ENCODE data around the gene CHMP1A.

The CHMP1A gene

DNA sequence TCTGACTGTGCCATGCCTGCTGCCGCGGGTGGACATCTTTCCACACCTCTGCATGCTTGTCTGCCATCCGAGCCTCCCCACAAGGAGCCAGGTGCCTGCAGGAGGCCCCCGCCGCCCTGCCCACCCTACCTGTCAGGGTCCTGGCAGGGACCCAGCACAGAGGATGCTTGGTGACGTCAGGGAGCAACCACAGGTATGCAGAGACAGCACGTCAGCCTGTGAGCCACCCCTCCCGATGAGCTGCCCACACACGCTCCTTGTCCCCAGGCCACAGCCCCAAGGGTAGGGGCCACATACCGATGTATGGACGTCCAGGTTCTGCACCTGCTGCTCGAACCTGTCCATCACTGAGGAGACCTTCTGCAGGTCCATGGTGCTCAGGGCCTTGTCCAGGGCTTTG lies 10.6 kb downstream of the CHMP1A start:
- H3K4me3 ChIP-seq (ENCODE audit: insufficient read length, low read depth), result no peak overlapping the region
- H3K9me3 ChIP-seq (ENCODE audit: insufficient read depth, low read length), result no peaks in the 10 kb centered on the region
- H3K36me3 ChIP-seq (ENCODE audit: insufficient read depth, insufficient read length, low read length), result peaks cover 50% of the 10 kb centered on the region
- no peaks in the 10 kb centered on the region for H3K27me3 ChIP-seq (ENCODE audit: insufficient read depth, insufficient read length)
- no peak for DNase-seq (ENCODE audit: low read depth, low spot score)
- TF ChIP-seq ZNF274 (IDR thresholded peaks at IDR 0.05; ENCODE audit: low read depth, low read length) (no peak), YY1 (IDR thresholded peaks at IDR 0.05; ENCODE audit: insufficient read depth, insufficient read length) (no peak), SUZ12 (IDR thresholded peaks at IDR 0.05; ENCODE audit: extremely low read depth, insufficient read depth, insufficient read length) (no peak)
- peaks cover 11% of the 10 kb centered on the region for H3K4me1 ChIP-seq (ENCODE audit: insufficient read depth, insufficient read length)
- H3K9ac ChIP-seq (ENCODE audit: insufficient read length, low read depth), result no peak overlapping the region

DNA sequence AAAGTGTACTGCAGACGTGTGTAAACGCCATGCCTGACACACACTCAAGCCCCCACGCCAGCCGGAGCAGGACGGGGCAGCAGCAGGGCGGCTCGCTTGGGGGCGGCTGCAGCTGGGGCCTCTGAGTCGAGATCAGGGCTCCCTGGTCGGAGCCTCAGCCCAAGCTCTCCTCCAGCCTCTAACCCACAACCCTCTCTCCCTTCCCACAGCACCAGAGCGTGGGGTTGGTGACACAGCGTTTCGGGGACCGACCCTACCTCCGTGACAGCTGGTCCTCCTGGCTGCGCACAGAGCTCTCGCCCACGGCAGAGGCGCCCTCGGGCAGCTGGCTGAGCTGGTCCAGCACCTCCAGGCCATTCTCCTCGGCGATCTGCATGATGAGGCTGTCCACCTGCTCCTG lies 11.2 kb downstream of the CHMP1A start:
- no peak for TF ChIP-seq SUZ12 (IDR thresholded peaks at IDR 0.05; ENCODE audit: extremely low read depth, insufficient read depth, insufficient read length)
- TF ChIP-seq YY1 (IDR thresholded peaks at IDR 0.05; ENCODE audit: insufficient read depth, insufficient read length), result no peak
- no peak for TF ChIP-seq ZNF274 (IDR thresholded peaks at IDR 0.05; ENCODE audit: low read depth, low read length)
- Histone ChIP-seq H3K36me3 (ENCODE audit: insufficient read depth, insufficient read length, low read length) (peaks cover 44% of the 10 kb centered on the region), H3K4me1 (ENCODE audit: insufficient read depth, insufficient read length) (peaks cover 13% of the 10 kb centered on the region), H3K4me3 (ENCODE audit: insufficient read length, low read depth) (no peak overlapping the region), H3K9ac (ENCODE audit: insufficient read length, low read depth) (no peak overlapping the region), H3K9me3 (ENCODE audit: insufficient read depth, low read length) (no peaks in the 10 kb centered on the region), H3K27me3 (ENCODE audit: insufficient read depth, insufficient read length) (no peaks in the 10 kb centered on the region)
- no peak for DNase-seq (ENCODE audit: low read depth, low spot score)

DNA sequence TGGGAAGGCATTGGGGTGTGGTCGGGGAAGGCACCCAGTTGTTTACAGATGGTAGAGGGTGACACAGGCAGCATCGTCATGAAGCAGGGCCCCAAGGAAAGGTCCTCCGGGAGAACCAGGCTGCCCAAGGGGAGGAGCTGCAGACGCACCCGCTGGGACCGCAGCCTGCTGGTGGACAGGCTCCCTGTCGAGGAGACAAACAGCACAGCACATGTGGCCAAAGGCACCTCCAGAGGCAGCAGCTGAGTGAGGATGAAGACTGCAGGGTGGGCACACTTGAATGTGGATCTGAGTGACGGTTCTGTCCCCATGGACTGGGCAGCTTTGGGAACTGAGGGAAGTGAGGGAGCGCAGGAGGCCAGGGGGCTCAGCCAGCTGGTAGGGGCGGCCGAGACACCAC lies 12.4 kb downstream of the CHMP1A start:
- no peak overlapping the region for H3K9ac ChIP-seq (ENCODE audit: insufficient read length, low read depth)
- peaks cover 35% of the 10 kb centered on the region for H3K36me3 ChIP-seq (ENCODE audit: insufficient read depth, insufficient read length, low read length)
- H3K9me3 ChIP-seq (ENCODE audit: insufficient read depth, low read length), result no peaks in the 10 kb centered on the region
- H3K4me3 ChIP-seq (ENCODE audit: insufficient read length, low read depth), result no peak overlapping the region
- H3K4me1 ChIP-seq (ENCODE audit: insufficient read depth, insufficient read length), result peaks cover 13% of the 10 kb centered on the region
- TF ChIP-seq SUZ12 (IDR thresholded peaks at IDR 0.05; ENCODE audit: extremely low read depth, insufficient read depth, insufficient read length), result no peak
- TF ChIP-seq YY1 (IDR thresholded peaks at IDR 0.05; ENCODE audit: insufficient read depth, insufficient read length), result no peak
- TF ChIP-seq ZNF274 (IDR thresholded peaks at IDR 0.05; ENCODE audit: low read depth, low read length), result no peak
- H3K27me3 ChIP-seq (ENCODE audit: insufficient read depth, insufficient read length), result no peaks in the 10 kb centered on the region
- DNase-seq (ENCODE audit: low read depth, low spot score), result no peak

GRCh38 chr16:89643769-89644300 lies 13.7 kb downstream of the CHMP1A start:
- no peak for DNase-seq (ENCODE audit: low read depth, low spot score)
- peaks cover 35% of the 10 kb centered on the region for H3K36me3 ChIP-seq (ENCODE audit: insufficient read depth, insufficient read length, low read length)
- peaks cover 16% of the 10 kb centered on the region for H3K4me1 ChIP-seq (ENCODE audit: insufficient read depth, insufficient read length)
- TF ChIP-seq ZNF274 (IDR thresholded peaks at IDR 0.05; ENCODE audit: low read depth, low read length) (no peak), SUZ12 (IDR thresholded peaks at IDR 0.05; ENCODE audit: extremely low read depth, insufficient read depth, insufficient read length) (no peak), YY1 (IDR thresholded peaks at IDR 0.05; ENCODE audit: insufficient read depth, insufficient read length) (no peak)
- H3K27me3 ChIP-seq (ENCODE audit: insufficient read depth, insufficient read length), result no peaks in the 10 kb centered on the region
- no peak overlapping the region for H3K9ac ChIP-seq (ENCODE audit: insufficient read length, low read depth)
- no peak overlapping the region for H3K4me3 ChIP-seq (ENCODE audit: insufficient read length, low read depth)
- H3K9me3 ChIP-seq (ENCODE audit: insufficient read depth, low read length), result no peaks in the 10 kb centered on the region

GRCh38 chr16:89642574-89642973 lies 14.9 kb downstream of the CHMP1A start:
- Histone ChIP-seq H3K9me3 (ENCODE audit: insufficient read depth, low read length) (no peaks in the 10 kb centered on the region), H3K4me1 (ENCODE audit: insufficient read depth, insufficient read length) (peaks cover 16% of the 10 kb centered on the region), H3K27me3 (ENCODE audit: insufficient read depth, insufficient read length) (no peaks in the 10 kb centered on the region), H3K4me3 (ENCODE audit: insufficient read length, low read depth) (no peak overlapping the region), H3K36me3 (ENCODE audit: insufficient read depth, insufficient read length, low read length) (peaks cover 35% of the 10 kb centered on the region), H3K9ac (ENCODE audit: insufficient read length, low read depth) (no peak overlapping the region)
- DNase-seq (ENCODE audit: low read depth, low spot score), result no peak
- no peak for TF ChIP-seq SUZ12 (IDR thresholded peaks at IDR 0.05; ENCODE audit: extremely low read depth, insufficient read depth, insufficient read length)

DNA sequence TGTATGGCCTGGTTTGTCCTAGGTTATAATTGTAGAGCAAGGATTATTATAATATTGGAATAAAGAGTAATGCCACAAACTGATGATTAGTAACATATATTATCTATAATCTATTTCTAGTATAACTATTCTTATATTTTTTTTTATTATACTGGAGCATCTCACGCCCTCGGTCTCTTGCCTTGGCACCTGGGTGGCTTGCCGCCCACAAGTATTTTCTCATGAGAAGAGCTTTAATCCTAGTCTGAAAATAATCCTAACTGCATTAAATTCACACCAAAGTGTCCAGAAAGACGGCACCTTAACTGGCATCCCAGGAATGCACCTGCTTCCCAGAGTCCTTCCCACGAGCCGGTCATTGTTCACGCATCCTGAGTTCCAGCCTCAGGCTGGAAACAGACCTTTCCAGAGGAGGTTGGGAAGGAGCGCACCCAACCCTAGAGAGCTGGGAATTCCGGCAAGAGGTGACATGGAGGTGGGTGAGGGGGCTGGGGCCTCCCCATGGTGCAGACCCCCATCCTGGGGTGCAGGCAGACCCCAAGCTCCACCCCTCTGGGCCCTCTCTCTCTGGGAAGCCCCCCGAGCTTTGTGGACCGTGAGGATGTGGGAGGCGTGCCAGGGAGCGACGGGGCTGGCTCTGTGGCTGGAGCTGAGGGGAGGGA lies 15.9 kb downstream of the CHMP1A start:
- Histone ChIP-seq H3K9me3 (ENCODE audit: insufficient read depth, low read length) (no peaks in the 10 kb centered on the region), H3K9ac (ENCODE audit: insufficient read length, low read depth) (no peak overlapping the region), H3K36me3 (ENCODE audit: insufficient read depth, insufficient read length, low read length) (peaks cover 28% of the 10 kb centered on the region), H3K27me3 (ENCODE audit: insufficient read depth, insufficient read length) (no peaks in the 10 kb centered on the region), H3K4me3 (ENCODE audit: insufficient read length, low read depth) (no peak overlapping the region), H3K4me1 (ENCODE audit: insufficient read depth, insufficient read length) (peaks cover 16% of the 10 kb centered on the region)
- no peak for DNase-seq (ENCODE audit: low read depth, low spot score)
- TF ChIP-seq SUZ12 (IDR thresholded peaks at IDR 0.05; ENCODE audit: extremely low read depth, insufficient read depth, insufficient read length) (no peak), YY1 (IDR thresholded peaks at IDR 0.05; ENCODE audit: insufficient read depth, insufficient read length) (no peak), ZNF274 (IDR thresholded peaks at IDR 0.05; ENCODE audit: low read depth, low read length) (no peak)

DNA sequence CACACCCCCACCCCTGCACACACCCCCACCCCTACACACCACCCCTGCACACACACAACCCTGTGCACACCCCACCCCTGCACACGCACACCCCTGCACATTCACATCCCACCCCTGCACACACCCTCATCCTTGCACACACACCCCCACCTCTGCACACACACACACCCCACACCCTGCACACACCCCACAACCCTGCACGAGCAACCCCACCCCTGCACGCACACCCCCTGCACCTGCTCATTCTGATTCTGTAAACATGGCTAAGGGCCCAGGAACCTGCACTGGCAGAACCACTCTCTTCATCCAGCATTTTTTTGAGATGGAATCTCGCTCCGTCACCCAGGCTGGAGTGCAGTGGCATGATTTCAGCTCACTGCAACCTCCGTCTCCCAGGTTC lies 18.1 kb downstream of the CHMP1A start:
- H3K36me3 ChIP-seq (ENCODE audit: insufficient read depth, insufficient read length, low read length), result peaks cover 6% of the 10 kb centered on the region
- no peaks in the 10 kb centered on the region for H3K9me3 ChIP-seq (ENCODE audit: insufficient read depth, low read length)
- TF ChIP-seq YY1 (IDR thresholded peaks at IDR 0.05; ENCODE audit: insufficient read depth, insufficient read length), result no peak
- no peak for TF ChIP-seq ZNF274 (IDR thresholded peaks at IDR 0.05; ENCODE audit: low read depth, low read length)
- no peak for TF ChIP-seq SUZ12 (IDR thresholded peaks at IDR 0.05; ENCODE audit: extremely low read depth, insufficient read depth, insufficient read length)
- peaks cover 12% of the 10 kb centered on the region for H3K4me1 ChIP-seq (ENCODE audit: insufficient read depth, insufficient read length)
- no peak for DNase-seq (ENCODE audit: low read depth, low spot score)
- H3K9ac ChIP-seq (ENCODE audit: insufficient read length, low read depth), result no peak overlapping the region
- no peak overlapping the region for H3K4me3 ChIP-seq (ENCODE audit: insufficient read length, low read depth)
- peaks cover 9% of the 10 kb centered on the region for H3K27me3 ChIP-seq (ENCODE audit: insufficient read depth, insufficient read length)
